Choroid plexus epithelial cell (primary cell): Measurements from ENCODE around the gene RECK.

ENCODE experiments used
- DNase-seq: peaks from one replicate; pipeline ENCODE4 v3.0.0-alpha.2; 2010; ENCODE audit warnings: low read depth
- H3K4me3 ChIP-seq: 2 replicates; pipeline ENCODE4 v1.5.1; 2011; ENCODE audit warnings: low read depth, mild to moderate bottlenecking, control low read depth, low read length, moderate library complexity
- TF ChIP-seq, protein P1 (sequence below): conservative IDR thresholded peaks from 2 replicates; pipeline ENCODE4 v1.5.1; 2011; ENCODE audit warnings: low read depth, mild to moderate bottlenecking, control low read depth, inconsistent platforms, low read length, moderate library complexity

The RECK gene

DNA sequence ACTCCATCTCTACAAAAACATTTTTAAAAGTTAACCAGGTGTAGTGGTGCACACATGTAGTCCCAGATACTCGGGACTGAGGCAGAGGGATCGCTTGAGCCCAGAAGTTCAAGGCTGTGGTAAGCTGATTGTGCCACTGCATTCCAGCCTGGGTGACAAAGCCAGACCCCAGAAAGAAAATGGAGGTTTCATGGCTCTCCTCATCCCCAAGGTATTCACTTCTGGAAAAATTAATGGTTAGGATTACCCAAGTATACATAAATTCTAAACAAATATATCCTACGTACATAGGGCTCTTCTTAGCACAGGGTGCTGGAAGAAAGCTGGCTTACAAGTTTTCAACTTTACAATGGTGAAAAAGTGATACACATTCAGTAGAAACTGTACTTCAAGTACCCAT is 18.6 kb upstream of the RECK start:
- TF ChIP-seq, protein P1, sequence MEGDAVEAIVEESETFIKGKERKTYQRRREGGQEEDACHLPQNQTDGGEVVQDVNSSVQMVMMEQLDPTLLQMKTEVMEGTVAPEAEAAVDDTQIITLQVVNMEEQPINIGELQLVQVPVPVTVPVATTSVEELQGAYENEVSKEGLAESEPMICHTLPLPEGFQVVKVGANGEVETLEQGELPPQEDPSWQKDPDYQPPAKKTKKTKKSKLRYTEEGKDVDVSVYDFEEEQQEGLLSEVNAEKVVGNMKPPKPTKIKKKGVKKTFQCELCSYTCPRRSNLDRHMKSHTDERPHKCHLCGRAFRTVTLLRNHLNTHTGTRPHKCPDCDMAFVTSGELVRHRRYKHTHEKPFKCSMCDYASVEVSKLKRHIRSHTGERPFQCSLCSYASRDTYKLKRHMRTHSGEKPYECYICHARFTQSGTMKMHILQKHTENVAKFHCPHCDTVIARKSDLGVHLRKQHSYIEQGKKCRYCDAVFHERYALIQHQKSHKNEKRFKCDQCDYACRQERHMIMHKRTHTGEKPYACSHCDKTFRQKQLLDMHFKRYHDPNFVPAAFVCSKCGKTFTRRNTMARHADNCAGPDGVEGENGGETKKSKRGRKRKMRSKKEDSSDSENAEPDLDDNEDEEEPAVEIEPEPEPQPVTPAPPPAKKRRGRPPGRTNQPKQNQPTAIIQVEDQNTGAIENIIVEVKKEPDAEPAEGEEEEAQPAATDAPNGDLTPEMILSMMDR = no peak
- H3K4me3 ChIP-seq = no peak overlapping the region
- DNase-seq = no peak

- no peak for DNase-seq
- no peak overlapping the region for H3K4me3 ChIP-seq
- TF ChIP-seq, protein P1 = no peak
Observed at GRCh38 chr9:36018891-36019720, 17.6 kb upstream of the RECK start.

DNA sequence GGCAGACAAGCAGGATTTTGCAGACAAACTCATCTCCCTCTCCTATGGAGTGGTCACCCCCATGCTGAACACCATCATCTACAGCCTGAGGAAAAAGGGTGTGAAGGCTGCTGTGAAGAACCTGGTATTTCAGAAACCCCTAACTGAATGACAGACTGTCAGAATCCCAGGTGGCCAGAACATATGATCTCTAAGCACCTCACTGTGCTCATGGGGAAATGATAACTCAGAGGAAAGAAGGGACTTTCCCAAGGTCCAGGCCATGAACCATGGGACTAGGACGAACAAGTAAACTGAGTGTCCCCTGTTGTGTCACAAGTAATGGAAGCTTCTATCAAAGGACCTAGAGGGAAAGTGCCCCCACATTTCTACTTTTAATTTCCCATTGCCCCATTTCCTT is 14.7 kb upstream of the RECK start:
- TF ChIP-seq, protein P1 = no peak
- H3K4me3 ChIP-seq = no peak overlapping the region
- no peak for DNase-seq

DNA sequence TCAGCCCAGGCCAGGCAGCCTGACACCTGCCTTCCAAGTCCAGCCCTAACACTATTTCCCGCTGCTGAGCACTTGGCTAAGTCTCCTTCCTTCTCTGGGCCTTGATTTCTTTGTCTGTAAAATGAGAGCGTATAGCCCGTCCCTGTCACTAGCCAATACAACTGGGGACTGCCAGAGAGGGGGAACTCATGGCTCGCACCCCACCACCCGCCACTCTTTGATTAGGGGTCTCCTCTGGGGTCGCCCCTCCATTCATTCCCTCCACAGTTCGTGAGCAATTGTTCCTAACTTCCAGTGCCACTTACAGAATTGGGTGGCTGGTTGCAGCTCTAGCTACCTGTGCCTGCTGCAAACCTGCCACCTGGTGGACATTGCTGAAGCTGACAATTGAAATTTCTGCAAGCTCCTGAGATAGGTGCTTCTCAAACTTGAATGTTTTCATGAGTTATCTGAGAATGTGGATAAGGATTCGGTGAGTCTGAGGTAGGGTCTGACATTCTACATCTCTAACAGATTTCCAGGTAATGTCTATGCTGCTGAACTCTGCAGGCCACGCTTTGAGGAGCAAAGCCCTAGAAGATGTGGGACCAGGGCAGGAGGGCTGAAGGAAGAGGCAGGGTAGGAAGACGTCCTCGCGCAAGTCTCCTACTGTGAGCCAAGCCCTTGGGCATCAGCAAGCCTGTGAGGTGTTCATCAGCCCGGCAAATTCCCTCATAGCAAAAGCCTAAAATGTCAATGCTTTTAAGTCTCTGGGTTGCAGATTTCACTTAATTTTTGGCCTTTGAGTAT is 13.3 kb upstream of the RECK start:
- peak; percentile 86 for DNase-seq
- TF ChIP-seq, protein P1 = peak; percentile 90
- no peak overlapping the region for H3K4me3 ChIP-seq

- TF ChIP-seq, protein P1 = no peak
- DNase-seq = no peak
- H3K4me3 ChIP-seq = no peak overlapping the region
Observed at GRCh38 chr9:36025746-36026145, 11.0 kb upstream of the RECK start.

DNA sequence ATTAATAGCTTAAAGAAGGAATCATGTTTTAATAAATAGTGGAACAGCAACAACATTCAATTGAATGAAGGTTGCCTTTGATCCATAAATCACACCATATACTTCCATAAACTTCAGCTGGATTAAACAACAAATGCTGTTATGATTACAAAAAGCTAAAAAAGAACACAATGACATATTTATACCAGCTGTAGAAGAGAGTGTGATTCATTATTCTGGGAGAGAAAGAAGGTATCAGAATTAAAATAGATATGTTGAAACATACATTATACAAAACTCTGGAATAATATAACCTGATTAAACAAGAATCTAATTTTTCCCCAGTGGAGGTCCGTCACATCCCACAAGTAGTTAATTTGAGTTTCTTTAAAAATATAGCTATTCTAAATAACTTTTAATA is 7.5 kb upstream of the RECK start:
- H3K4me3 ChIP-seq = no peak overlapping the region
- no peak for DNase-seq
- TF ChIP-seq, protein P1 = no peak
